Measurements from ENCODE around the gene COL19A1.

COL19A1 gene

DNA sequence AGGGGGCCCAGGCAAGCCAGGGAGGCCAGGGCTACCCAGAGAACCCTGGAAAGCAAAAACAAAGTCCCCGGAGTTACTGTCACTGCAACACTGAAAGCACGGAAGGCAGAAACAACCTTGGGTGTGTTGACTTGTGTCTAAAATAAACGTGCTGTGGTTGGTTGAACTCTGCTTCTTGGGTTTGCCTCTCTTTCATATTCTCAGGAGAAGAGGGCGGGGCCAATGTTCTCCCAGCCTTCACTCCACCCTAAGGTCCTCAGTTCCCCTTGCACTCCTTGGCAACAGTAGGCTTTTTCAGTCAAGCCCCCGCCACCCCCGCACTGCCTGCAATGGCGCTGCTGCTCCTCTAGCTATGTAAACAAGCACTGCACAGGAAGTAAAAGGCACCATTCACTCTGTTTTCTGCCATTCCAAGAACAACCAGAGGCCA lies 375.6 kb downstream of the COL19A1 start:
- no peak for DNase-seq

DNA sequence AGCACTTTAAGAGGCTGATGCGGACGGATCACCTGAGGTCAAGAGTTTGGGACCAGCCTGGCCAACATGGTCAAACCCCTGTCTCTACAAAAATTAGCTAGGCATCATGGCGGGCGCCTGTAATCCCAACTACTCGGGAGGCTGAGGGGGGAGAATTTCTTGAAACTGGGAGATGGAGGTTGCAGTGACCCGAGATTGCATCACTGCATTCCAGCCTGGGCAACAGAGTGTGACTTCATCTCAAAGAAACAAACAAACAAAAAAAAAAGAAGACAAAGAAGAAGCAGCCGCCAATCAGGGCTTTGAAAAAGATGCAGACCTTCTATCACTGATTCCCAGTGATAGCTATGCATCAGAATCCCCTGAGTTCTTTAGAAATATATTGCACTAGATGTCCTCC lies 379.8 kb downstream of the COL19A1 start:
- no peak for DNase-seq

DNA sequence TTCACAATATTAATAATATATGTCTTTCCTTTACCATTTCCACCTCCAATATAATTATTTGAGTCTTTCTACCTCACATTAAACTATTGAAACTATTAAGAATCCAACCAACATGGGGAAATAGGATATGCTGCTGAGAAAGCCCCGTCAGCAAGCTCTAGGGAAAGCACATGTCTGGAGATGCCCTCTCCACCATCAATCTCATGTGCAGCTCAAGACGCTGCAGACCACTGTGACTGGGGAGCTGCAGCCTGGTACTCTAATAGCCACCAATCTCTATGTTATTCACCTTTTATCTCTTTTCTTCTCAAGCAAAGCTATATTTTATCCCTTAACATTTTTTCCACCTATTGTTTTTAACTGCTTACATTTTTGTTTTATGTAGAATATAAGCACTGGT lies 386.2 kb downstream of the COL19A1 start:
- no peak for DNase-seq

DNA sequence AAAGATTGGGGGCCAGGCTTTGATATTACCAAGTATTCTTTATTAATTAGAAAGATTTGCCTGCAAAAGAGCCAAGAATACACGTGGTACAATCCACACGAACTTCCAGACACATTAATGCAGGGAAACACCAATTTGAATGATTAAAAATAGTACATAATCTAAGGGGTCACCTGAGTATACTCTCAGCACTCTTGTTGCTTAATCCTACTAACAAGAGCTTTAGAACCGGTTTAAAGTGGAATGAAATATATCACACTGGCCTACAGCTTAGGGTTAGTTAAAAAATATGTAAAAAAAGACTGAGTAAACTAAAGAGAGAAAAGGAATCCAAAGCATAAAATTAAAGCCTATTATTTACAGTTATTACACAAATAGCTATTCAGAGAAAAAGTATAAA lies 387.6 kb downstream of the COL19A1 start:
- no peak for DNase-seq

DNA sequence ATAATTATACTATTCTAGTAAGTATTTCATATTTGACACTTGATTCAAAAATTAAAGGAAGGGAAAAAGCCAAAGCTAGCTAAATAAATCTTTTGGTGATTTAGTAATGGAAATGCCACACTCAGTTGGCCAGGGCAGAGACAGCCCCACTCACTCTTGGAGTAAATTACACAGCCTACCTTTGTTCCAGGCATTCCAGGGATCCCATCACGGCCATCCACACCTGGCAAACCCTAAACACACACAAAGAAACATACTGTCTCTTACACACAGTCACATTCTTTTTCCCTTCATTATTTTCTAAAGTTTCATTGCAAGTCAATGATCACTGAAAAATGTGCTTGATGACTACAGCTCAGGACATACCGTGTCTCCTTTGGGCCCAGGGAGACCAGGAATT lies 388.4 kb downstream of the COL19A1 start:
- DNase-seq = no peak

DNA sequence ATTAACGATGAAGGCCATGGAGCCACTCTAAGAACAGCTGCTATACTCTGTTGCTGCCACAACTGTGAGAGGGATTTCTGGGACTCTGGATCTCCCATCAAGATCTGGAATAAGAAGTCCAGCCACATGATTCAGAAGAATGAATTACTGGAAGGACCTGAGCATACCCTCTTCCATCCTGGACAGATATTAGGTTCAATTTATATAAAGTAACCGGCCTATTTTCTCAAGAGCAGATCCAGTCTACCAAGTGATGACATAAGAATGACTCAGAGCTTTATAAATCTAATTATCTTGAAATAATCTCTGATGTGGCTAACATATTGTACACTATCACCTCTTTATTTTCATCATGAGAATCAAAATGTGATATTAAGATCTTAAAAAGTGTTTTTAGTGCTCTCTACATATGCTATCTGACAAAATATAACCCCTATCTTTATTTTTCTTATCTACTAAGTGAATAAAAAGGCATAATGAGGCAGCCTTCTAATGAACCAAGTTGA lies 391.5 kb downstream of the COL19A1 start:
- DNase-seq = no peak

DNA sequence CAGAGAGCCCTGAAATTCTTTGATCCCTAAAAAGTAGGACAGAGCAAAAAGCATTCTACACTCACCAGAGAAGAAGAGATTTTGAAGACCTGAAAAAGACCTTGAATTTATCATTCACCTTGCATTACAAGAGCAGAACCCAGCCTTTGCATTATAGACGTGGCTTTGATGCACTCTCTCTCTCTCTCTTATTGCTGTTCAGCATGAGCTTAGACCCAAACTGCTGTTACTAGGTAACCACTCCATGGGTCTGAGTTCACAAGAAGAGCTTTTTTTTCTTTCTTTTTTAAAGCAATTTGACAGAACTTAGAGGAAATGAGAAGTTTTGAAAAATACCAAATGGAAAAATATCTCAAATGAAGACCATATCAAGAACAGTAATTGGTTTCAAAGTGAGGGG lies 392.1 kb downstream of the COL19A1 start:
- DNase-seq = no peak
